HK-2 (cell line): Measurements from ENCODE around the gene CDK6.

Experiments
- DNase-seq: peaks from one replicate; pipeline ENCODE4 v3.0.0-alpha.2; 2018; ENCODE audit not compliant: unreplicated experiment

Gene CDK6

DNA sequence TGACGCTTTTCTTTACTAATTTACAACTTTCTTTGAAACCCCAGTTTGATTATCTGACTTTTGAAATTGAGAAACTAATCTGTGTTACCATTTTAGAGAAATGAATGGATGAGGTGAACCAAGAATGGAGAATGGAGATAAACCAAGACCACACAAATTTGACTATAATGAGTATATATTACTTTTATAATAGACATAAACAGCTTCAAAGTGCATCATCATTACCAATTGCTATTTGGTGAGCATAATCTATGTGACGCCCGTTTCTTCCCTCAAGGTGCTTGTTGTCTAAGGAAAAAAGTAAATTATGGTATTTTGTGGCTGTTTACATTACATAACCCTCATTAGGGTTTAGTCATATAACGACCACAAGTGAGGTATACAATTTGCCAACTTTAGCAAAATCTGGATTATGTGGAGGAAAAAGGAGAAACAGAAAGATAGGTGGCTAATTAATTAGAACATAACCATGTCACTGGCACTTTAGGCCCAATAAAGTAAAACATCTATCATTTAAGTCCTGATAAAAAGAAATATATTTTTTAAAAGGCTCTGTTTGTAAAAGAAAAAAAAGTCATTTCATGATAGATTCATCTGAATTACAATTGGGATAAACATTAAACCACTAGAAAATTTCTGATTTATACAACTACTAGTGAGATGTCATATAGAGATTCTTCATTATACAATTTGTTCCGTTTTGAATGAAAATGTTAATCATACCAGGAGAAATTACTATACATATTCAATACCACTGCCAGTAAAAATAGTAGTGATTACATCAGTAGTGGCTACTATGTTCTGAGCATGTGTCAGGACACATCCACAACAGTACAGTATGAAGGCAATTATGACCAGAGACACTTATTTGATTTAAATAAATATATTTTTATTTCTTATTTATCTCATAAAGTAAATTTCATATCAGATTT, 128.0 kb downstream of the CDK6 start:
- no peak for DNase-seq

GRCh38 chr7:92707435-92707834, 128.9 kb downstream of the CDK6 start:
- DNase-seq: no peak

GRCh38 chr7:92706563-92706962, 129.8 kb downstream of the CDK6 start:
- no peak for DNase-seq

DNA sequence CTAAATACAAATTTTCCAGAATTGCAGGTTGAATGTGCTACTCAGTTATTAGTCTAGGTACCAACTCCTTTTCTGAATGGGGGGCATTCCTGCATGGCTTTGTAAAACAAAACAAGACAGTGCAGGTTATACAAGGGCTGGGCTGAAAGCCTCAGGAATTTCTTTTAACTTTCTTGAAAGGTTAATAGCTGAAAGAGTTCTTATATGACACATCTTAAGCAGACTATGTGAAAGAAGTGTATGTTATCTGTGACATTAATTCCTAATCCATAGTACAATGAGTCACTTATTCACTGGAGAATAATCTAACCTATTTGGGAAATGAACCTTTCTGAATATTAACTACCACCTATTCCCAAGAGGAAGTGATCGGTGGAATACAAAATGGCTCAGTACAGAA, 130.5 kb downstream of the CDK6 start:
- DNase-seq: no peak

- DNase-seq: no peak
Observed at GRCh38 chr7:92704858-92705257, 131.5 kb downstream of the CDK6 start.

- no peak for DNase-seq
Observed at GRCh38 chr7:92702535-92702934, 133.8 kb downstream of the CDK6 start.

DNA sequence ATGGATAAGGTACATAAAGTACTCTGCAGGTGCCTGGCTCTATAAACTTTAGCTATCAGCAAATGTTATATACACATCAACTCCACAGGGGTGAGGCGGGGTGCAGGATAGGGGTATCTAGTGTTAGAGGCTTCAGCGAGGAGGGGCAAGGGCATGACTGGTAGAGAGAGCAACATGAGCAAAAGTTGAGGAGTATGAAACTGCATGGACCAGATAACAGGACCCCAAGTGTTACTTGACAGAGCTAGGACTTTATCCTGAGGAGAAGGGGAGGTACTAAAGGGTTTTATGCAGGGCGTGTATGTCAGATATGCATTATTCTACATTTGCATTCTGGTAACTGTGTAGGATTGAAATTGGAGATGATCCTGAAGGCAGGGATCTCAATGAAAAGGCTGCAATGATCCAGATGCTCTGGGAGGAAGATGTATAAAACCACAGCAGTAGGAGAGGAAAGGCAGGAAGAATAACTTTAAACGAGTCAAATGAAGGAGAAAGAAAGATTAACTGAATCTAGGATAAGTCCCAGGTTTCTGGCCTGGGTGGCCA, 136.3 kb downstream of the CDK6 start:
- no peak for DNase-seq

DNA sequence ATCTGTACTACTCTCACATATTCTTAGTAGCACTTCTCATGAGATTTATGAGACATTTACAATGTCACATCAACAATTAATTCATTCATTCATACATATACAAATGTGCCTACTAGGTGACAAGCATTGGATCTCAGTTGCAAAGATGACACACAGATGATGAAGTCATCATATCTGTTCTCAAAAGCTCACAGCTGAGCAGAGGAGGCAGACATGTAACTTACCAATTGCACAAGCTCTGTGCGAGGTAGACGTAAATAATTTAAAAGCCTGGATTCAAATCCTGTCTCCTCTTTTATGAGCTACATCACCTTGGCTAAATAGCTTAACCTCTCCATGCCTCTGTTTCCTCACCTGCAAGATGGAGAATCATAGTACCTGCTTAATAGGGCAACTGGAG, 136.8 kb downstream of the CDK6 start:
- no peak for DNase-seq

GRCh38 chr7:92698237-92698841, 138.0 kb downstream of the CDK6 start:
- no peak for DNase-seq

- DNase-seq: no peak
Observed at GRCh38 chr7:92697414-92697813, 139.0 kb downstream of the CDK6 start.

DNA sequence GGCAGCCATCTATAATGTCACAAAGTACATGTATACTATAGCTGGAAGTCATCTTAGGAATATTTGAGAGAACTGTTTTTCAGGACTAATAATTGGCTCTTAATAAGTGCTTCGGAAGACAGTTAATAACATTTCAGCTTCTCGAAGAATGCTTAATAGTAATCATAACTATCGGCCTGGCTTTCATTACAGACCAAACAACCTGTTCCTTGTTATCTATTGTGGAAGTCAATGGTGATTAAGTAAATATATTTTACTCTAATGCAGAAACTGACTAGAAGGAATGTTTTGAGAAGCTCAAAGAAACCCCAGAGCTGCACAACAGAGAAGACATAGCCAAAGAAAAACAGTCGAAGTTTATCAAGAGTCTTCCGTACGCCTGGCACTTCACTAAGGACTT, 139.4 kb downstream of the CDK6 start:
- DNase-seq: no peak

DNA sequence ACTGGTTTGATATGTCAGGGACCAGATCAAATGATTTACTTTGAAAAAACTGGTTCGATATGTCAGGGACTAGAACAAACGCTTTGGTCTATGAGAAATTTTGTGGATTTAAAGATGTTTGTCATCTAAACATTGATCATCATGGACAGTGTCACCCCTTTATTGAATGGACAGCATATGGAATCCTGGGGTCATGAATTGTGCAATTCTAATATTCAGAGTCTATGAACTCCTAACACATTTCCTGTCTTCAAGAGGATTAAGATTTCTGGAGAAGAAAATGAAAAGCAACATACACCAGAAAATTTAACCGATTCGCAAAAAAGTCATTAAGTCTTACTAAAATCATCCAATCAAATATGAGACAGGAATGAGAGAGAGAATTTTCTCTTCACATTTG, 139.8 kb downstream of the CDK6 start:
- no peak for DNase-seq

- DNase-seq: peak; percentile 65
Observed at GRCh38 chr7:92695308-92696261, 140.8 kb downstream of the CDK6 start.

GRCh38 chr7:92694211-92694610, 142.2 kb downstream of the CDK6 start:
- no peak for DNase-seq

GRCh38 chr7:92693519-92693918, 142.9 kb downstream of the CDK6 start:
- DNase-seq: no peak

- no peak for DNase-seq
Observed at GRCh38 chr7:92691578-92691977, 144.8 kb downstream of the CDK6 start.

DNA sequence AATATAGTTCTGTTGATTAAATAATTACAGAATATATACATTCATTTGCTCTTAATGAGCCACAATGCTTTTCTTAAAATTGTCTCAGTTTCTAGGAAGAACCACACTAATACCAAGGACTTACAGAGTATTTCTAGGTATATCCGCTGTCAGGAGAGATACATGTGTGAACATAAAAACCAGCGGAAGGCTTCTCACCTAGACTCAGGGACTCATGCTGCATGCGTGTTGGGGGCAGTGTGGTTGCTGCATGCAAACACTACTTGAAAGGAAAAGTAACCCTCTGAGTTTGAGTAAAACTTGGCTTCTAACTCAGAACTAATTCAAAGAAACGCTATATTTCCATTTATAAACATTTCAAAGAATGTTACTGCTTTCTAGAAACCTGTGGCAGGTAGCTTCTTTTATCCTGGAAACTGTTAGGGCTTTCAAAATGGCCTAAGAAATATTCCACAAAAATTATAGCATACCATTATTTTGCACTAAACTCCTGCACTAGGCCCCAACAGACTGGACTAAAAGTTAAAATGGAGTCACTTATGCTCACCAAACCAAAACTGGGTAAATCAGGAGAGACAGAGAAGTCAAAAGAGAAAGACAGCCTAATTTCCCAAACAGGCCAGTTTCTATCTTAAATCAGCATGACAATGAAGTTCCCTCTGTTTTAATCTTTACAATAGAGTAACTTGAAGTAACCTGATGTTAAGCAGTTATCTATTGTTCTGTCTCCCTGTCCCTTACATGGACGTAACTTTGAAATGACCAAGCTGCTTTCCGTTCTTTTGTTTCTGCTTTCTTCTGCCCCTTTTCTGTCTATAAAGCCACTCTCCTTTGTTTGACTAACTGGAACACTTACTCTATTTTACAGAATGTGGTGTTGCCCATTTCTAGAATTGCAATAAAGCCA, 151.0 kb downstream of the CDK6 start:
- DNase-seq: no peak

DNA sequence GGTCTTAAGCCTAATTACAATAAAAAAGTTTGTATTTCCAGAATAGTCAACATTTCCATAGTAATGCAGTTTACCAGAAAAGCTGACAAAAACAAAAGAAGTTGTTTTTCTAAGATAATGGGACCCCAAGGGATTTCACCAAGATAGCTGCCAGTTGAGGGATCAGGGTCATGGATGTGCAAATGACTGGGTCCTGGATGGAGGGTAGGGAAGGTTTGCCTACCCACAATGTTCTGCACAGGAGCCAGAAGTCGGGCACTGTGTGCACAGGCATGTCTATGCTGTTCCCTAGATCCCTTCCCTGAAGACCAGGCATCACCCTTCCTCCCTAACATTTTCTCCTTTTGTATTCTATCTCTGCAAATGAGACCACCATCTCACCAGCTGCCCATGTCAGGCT, 152.1 kb downstream of the CDK6 start:
- no peak for DNase-seq

DNA sequence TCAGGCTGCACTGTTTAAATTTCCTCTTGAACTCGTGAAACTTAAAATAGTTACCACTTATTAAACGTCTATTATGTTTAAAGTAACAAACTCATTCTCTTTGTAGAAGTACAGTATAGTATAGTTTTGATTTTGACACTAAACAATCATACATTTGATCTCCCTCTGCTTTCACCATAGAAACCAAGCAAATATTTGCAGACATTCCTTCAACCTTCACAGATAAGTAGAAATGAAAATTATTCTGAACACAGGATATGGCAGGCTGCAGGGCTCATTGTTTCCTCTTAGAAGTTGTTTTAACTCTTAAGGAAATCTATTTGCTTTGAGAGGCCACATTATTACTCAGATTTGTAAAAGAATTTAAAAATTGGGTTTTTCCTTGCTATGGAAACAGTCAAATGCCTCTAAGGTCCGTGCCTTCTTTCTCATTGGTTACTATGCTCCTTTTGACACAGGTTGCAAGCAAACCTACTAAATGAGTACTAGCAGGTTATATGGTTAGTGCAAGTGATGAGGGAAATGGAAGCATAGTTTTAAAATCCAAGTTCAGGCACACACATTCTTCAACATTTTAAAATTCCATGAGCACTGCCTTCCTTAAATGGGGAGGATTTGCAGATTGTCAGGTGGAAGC, 153.4 kb downstream of the CDK6 start:
- DNase-seq: no peak

- no peak for DNase-seq
Observed at GRCh38 chr7:92682330-92682729, 154.0 kb downstream of the CDK6 start.
